Esophagus muscularis mucosa (tissue), 4 donors: ENCODE results near the gene GNB1. TPM values are rescaled to one million over a fixed set of nuclear protein-coding genes. Genes with fewer than 3 reads are reported as not detected.

ENCODE experiments used
- DNase-seq: peaks from one replicate; pipeline ENCODE4 v3.0.0-alpha.2; 2017; ENCODE audit errors: extremely low spot score
- H3K27ac ChIP-seq, 4 donors: fragments of 200-600 bp; sonication (generic); replicated peaks in 1 of 4; 1 replicate in 3 of 4; 2 replicates in 1 of 4; pipeline ENCODE4 v1.5.1; 2016 to 2019; ENCODE audit warnings: mild to moderate bottlenecking in 1 of 4
- H3K27me3 ChIP-seq, 4 donors: fragments of 200-600 bp; sonication (generic); one replicate each; pipeline versions ENCODE4 v1.5.1 to v1.6.0; 2016 to 2019
- H3K36me3 ChIP-seq, 4 donors: fragments of 200-600 bp; sonication (generic); one replicate each; pipeline ENCODE4 v1.5.1; 2016 to 2019
- H3K4me1 ChIP-seq, 4 donors: fragments of 200-600 bp; sonication (generic); one replicate each; pipeline ENCODE4 v1.5.1; 2016 to 2019
- H3K4me3 ChIP-seq, 4 donors: fragments of 200-600 bp; sonication (generic); 1 replicate in 2 of 4; 2 replicates in 2 of 4; pipeline ENCODE4 v1.5.1; 2016 to 2019; ENCODE audit warnings: mild to moderate bottlenecking in 4 of 4, moderate library complexity in 1 of 4
- H3K9me3 ChIP-seq, 4 donors: fragments of 200-600 bp; sonication (generic); 1 replicate in 3 of 4; 2 replicates in 1 of 4; pipeline ENCODE4 v1.5.1; 2016 to 2019
- CTCF ChIP-seq, 3 experiments: fragments of 200-600 bp in 2 of 3; fragments of 450-650 bp in 1 of 3; sonication (generic) in 2 of 3; IDR thresholded peaks; one replicate each; pipeline ENCODE4 v1.5.1; 2017 to 2019; ENCODE audit warnings: antibody characterized with exemption in 3 of 3, mild to moderate bottlenecking in 2 of 3, moderate library complexity in 1 of 3
- EP300 ChIP-seq: sonication (generic); formaldehyde crosslinking; IDR thresholded peaks from one replicate; pipeline ENCODE4 v1.6.1; 2017; ENCODE audit warnings: antibody characterized with exemption
- POLR2A ChIP-seq: fragments of 450-650 bp; IDR thresholded peaks from one replicate; pipeline ENCODE4 v1.6.1; 2017; ENCODE audit warnings: antibody characterized with exemption, moderate library complexity, mild to moderate bottlenecking, low read depth
- POLR2AphosphoS5 ChIP-seq, 2 donors: sonication (generic); formaldehyde crosslinking; IDR thresholded peaks; one replicate each; pipeline ENCODE4 v1.6.1; 2017; ENCODE audit warnings: antibody characterized with exemption in 2 of 2
- WGBS: methylation state at CpG from one replicate; pipeline ENCODE4 v1.1.5; 2018; 5-methylcytosine and 5-hydroxymethylcytosine counted together
- intact Hi-C: fragments of 100-400 bp; cut with DNase I; formaldehyde crosslinking; loops from one replicate; pipeline ENCODE4 v1.15.1; 2023
- total RNA-seq, 4 donors: library from RNA; depleted of rRNA; stranded (reverse); fragments of >200 nt; gene quantifications; one replicate each; pipeline versions ENCODE4 v1.1.0 to v1.2.1, GENCODE V29; 2016

The GNB1 gene
- 100 to 1,000 TPM; 124 to 166 (median 161) TPM for total RNA-seq

- DNase-seq = peak; percentile 95
- Histone ChIP-seq H3K4me1 (peaks cover 58 to 79% (median 74%) of the 10 kb centered on the region in 4 donors), H3K27me3 (peaks cover 0 to 10% (median 4%) of the 10 kb centered on the region in 4 donors), H3K4me3 (peak within 1 kb of the TSS; percentile 79 to 99 (median 92)), H3K27ac (peak within 1 kb of the TSS; percentile 92 to 99 (median 97)), H3K36me3 (no peaks in the 10 kb centered on the region), H3K9me3 (no peaks in the 10 kb centered on the region)
- WGBS = no CpG with 5 or more reads among the region's 137 CpGs
- intact Hi-C loops = no loop called here
- TF ChIP-seq POLR2A (peak; percentile 29), EP300 (no peak), POLR2AphosphoS5 (IDR thresholded peaks at IDR 0.05) (peak; percentile 72 to 80)
Measured at GRCh38 chr1:1890506-1891348, at the start of gene GNB1. Gene GNB1 (minus strand): TSS chr1:1891087. CDS start chr1:1825453, 65,634 bp downstream.

- Histone ChIP-seq H3K9me3 (no peaks in the 10 kb centered on the region), H3K36me3 (no peaks in the 10 kb centered on the region), H3K4me3 (no peak overlapping the region), H3K27ac (no peak overlapping the region), H3K4me1 (peaks cover 3 to 12% (median 8%) of the 10 kb centered on the region in 4 donors), H3K27me3 (peaks cover 0 to 56% (median 0%) of the 10 kb centered on the region in 4 donors)
- DNase-seq = no peak
- 90% methylated on average over 4 of the region's 12 CpGs for WGBS
- intact Hi-C loops = no loop called here
- TF ChIP-seq CTCF (IDR thresholded peaks at IDR 0.05) = no peak
- TF ChIP-seq EP300 = no peak
- no peak for TF ChIP-seq POLR2A
- no peak for TF ChIP-seq POLR2AphosphoS5 (IDR thresholded peaks at IDR 0.05)
Measured at GRCh38 chr1:1940123-1940425, 49.2 kb upstream of the GNB1 start.

- intact Hi-C loops = no loop called here
- DNase-seq = no peak
- 87% methylated on average over 25 of the region's 28 CpGs for WGBS
Measured at GRCh38 chr1:1939296-1940122, 48.6 kb upstream of the GNB1 start.

DNA sequence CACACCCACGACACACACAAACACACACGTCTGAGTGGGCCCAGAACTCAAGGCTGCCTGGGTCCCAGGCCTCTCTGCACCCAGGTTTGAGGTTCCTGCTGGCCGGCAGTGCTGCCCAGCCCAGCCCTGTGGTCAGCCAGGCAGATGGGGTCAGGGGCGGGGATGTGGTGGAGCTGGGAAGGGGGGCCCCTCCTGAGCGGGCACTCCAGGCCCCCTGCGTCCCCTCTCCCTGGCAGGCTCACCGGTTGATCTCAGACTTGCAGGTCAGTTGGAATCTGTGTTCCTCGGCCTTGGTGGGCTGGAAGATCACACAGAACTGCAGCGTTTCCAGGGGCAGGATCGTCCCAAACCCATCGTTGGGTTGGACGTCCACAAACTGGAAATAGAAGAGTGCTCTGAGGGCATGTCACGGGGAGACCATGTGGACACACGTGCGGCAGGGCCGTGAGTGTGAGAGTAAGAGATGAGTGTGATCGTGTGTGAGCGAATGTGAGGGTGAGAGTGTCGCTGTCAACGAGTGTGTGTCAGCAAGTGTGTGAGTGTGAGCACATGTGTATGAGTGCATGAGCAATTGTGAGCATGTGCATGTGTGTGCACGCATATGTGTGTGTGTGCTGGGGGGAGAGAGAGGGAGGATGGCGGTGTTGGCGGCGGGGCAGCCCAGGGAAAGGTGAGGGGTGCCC is 47.9 kb upstream of the GNB1 start:
- Histone ChIP-seq H3K36me3 (no peaks in the 10 kb centered on the region), H3K4me1 (peaks cover 0 to 5% (median 1%) of the 10 kb centered on the region in 4 donors), H3K27me3 (peaks cover 0 to 44% (median 0%) of the 10 kb centered on the region in 4 donors), H3K9me3 (no peaks in the 10 kb centered on the region), H3K27ac (no peak overlapping the region), H3K4me3 (no peak overlapping the region)
- no peak for TF ChIP-seq POLR2A
- DNase-seq = no peak
- 86% methylated on average over 22 of the region's 24 CpGs for WGBS
- intact Hi-C loops = no loop called here

More at GRCh38 chr1:1939296-1940122, 48.6 kb upstream of the GNB1 start:
- no peak overlapping the region for H3K4me3 ChIP-seq
- H3K27ac ChIP-seq = no peak overlapping the region
- no peaks in the 10 kb centered on the region for H3K36me3 ChIP-seq
- TF ChIP-seq POLR2A (no peak), CTCF (IDR thresholded peaks at IDR 0.05) (no peak), POLR2AphosphoS5 (IDR thresholded peaks at IDR 0.05) (no peak), EP300 (no peak)
- no peaks in the 10 kb centered on the region for H3K9me3 ChIP-seq
- H3K27me3 ChIP-seq = peaks cover 0 to 51% (median 0%) of the 10 kb centered on the region in 4 donors
- peaks cover 3 to 12% (median 8%) of the 10 kb centered on the region in 4 donors for H3K4me1 ChIP-seq

GRCh38 chr1:1938276-1938573 is 47.3 kb upstream of the GNB1 start:
- intact Hi-C loops = no loop called here
- H3K4me3 ChIP-seq = no peak overlapping the region
- no peaks in the 10 kb centered on the region for H3K4me1 ChIP-seq
- no peak for TF ChIP-seq POLR2AphosphoS5 (IDR thresholded peaks at IDR 0.05)
- no peak for TF ChIP-seq EP300
- TF ChIP-seq POLR2A = no peak
- DNase-seq = no peak
- H3K9me3 ChIP-seq = no peaks in the 10 kb centered on the region
- H3K27me3 ChIP-seq = peaks cover 0 to 38% (median 0%) of the 10 kb centered on the region in 4 donors
- 79% methylated on average over 6 of the region's 6 CpGs for WGBS
- no peak overlapping the region for H3K27ac ChIP-seq
- H3K36me3 ChIP-seq = no peaks in the 10 kb centered on the region
